ENCODE measurements around the gene CCDC107. TPM values are rescaled to one million over a fixed set of nuclear protein-coding genes. Genes with fewer than 3 reads are reported as not detected.
A peak's percentile ranks its signal among the peaks of the same experiment; 100 is the strongest.

The CCDC107 gene
- total RNA-seq, 2 experiments from 2014 or later: 12.1 to 13.7 TPM

- no peaks in the 10 kb centered on the region for H3K4me1 Mint-ChIP-seq (ENCODE audit: low read depth)
- CTCF ChIA-PET: interaction anchor here (0.6 to 12.7 kb wide), 36 partner anchors 13 to 337 kb away, joined by 3 to 313 read pairs (median 5); partner anchors contain the start of genes ARHGEF39, CA9, CCDC107 and CREB3
- ATAC-seq (peak; percentile 98), DNase-seq (peak; percentile 75)
- peak; percentile 95 for TF ChIP-seq CTCF (IDR thresholded peaks at IDR 0.05)
- H3K4me3 Mint-ChIP-seq: no peak overlapping the region
- H3K27me3 Mint-ChIP-seq: no peaks in the 10 kb centered on the region
- H3K9me3 Mint-ChIP-seq: no peaks in the 10 kb centered on the region
- no peak overlapping the region for H3K27ac Mint-ChIP-seq
- H3K36me3 Mint-ChIP-seq (ENCODE audit: low read depth): peaks cover 17% of the 10 kb centered on the region
- POLR2A ChIA-PET: interaction anchor here (1.0 to 1.7 kb wide), 7 partner anchors 12 to 39 kb away, joined by 4 to 6 read pairs (median 4); partner anchors contain the start of genes ARHGEF39, CCDC107 and RMRP
- intact Hi-C loops (cut with micrococcal nuclease): no loop called here
Observed at GRCh38 chr9:35696520-35697215, 38.6 kb downstream of the CCDC107 start.

- Mint-ChIP-seq H3K9me3 (no peaks in the 10 kb centered on the region), H3K4me3 (no peak overlapping the region), H3K27me3 (no peaks in the 10 kb centered on the region), H3K4me1 (ENCODE audit: low read depth) (no peaks in the 10 kb centered on the region), H3K36me3 (ENCODE audit: low read depth) (peaks cover 17% of the 10 kb centered on the region), H3K27ac (no peak overlapping the region)
- ATAC-seq: no peak
- CTCF ChIA-PET: interaction anchor here (1.0 to 12.7 kb wide), 20 partner anchors 14 to 326 kb away, joined by 3 to 313 read pairs (median 10); partner anchors contain the start of genes ARHGEF39, CA9, CCDC107 and CREB3
- intact Hi-C loops (cut with micrococcal nuclease): no loop called here
- POLR2A ChIA-PET: interaction anchor here (0.5 to 1.7 kb wide), 3 partner anchors 19 to 37 kb away, joined by 3 to 5 read pairs (median 4); partner anchors contain the start of gene ARHGEF39
- TF ChIP-seq CTCF (IDR thresholded peaks at IDR 0.05): no peak
- DNase-seq: no peak
Observed at GRCh38 chr9:35697486-35697885, 39.4 kb downstream of the CCDC107 start.

DNA sequence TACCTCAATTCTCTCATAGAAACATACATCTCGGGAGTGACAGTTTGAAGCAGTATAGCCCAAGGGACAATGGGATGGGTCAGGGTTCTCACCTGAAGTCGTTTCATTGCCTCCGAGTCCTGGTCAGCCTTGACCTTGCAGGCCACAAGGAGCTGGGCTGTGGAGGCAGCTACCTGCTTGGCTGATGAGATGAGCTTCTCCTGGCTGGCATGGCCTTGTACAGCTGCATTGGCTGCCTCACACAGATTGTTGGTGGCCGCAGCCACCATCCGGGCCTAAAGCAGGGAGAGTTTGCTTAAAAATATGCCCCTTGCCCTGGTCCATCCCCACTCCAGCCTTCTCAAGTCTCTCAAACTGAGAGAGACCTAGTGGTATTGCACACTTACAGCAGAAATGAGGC is 40.1 kb downstream of the CCDC107 start:
- CTCF ChIA-PET: interaction anchor here (0.9 to 12.7 kb wide), 7 partner anchors 7 to 91 kb away, joined by 3 to 313 read pairs (median 106); partner anchors contain the start of genes ARHGEF39, CA9, CCDC107 and CREB3

DNA sequence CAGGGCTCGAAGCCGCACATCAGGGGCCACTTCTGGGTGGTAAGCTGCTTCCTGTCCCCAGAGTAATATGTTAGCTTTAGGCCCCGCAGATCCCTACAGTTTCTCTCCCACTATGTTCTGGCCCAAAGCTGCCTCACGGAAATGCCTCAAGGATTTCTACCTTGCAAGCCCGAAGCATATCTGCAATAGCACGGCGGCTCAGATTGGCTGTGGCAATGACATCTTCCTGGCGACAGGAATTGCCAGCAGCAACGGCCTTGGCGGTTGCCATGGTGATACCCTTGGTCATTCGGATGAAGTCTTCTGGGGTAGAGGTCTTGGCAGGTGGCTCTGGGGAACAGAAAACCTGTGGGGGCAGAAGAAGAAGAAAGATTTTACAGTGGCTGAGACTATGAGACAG is 41.9 kb downstream of the CCDC107 start:
- no peak for ATAC-seq
- no peak for TF ChIP-seq CTCF (IDR thresholded peaks at IDR 0.05)
- Mint-ChIP-seq H3K27me3 (no peaks in the 10 kb centered on the region), H3K27ac (no peak overlapping the region), H3K4me3 (no peak overlapping the region), H3K9me3 (no peaks in the 10 kb centered on the region), H3K36me3 (ENCODE audit: low read depth) (peaks cover 38% of the 10 kb centered on the region), H3K4me1 (ENCODE audit: low read depth) (no peaks in the 10 kb centered on the region)
- no peak for DNase-seq
- CTCF ChIA-PET: interaction anchor here (1.5 to 2.1 kb wide), 2 partner anchors 30 to 37 kb away, joined by 4 to 7 read pairs; no protein-coding TSS in a partner anchor
- POLR2A ChIA-PET: interaction anchor here (0.6 kb wide), 1 partner anchor 69 kb away, joined by 3 read pairs; no protein-coding TSS in a partner anchor
- intact Hi-C loops (cut with micrococcal nuclease): no loop called here

More for the DNA sequence above, 40.1 kb downstream of the CCDC107 start:
- no peaks in the 10 kb centered on the region for H3K27me3 Mint-ChIP-seq
- intact Hi-C loops (cut with micrococcal nuclease): no loop called here
- POLR2A ChIA-PET: interaction anchor here (0.7 kb wide), 1 partner anchor 86 kb away, joined by 3 read pairs; no protein-coding TSS in a partner anchor
- H3K9me3 Mint-ChIP-seq: no peaks in the 10 kb centered on the region
- no peaks in the 10 kb centered on the region for H3K4me1 Mint-ChIP-seq (ENCODE audit: low read depth)
- H3K4me3 Mint-ChIP-seq: no peak overlapping the region
- H3K36me3 Mint-ChIP-seq (ENCODE audit: low read depth): peaks cover 24% of the 10 kb centered on the region
- no peak for DNase-seq
- ATAC-seq: no peak
- TF ChIP-seq CTCF (IDR thresholded peaks at IDR 0.05): no peak
- no peak overlapping the region for H3K27ac Mint-ChIP-seq

DNA sequence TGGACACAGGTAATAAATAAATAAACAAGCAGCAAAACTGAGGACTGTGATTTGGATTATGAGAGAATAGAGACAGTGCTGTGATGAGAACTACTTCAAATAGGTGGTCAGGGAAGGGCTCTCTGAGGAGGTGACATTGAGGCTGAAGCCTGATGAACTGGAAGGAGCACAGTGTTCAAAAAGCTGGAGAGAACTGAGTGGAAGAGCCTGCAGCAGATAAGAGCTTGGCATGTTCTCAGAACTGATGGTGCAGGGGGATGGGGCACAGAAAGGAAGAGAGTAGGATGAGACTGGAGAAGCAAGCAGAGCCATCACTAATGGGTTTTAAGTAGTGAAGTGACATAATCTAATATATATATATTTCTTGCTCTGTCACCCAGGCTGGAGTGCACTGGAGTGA is 42.9 kb downstream of the CCDC107 start:
- no peaks in the 10 kb centered on the region for H3K27me3 Mint-ChIP-seq
- H3K4me3 Mint-ChIP-seq: no peak overlapping the region
- no peaks in the 10 kb centered on the region for H3K9me3 Mint-ChIP-seq
- ATAC-seq (no peak), DNase-seq (no peak)
- intact Hi-C loops (cut with micrococcal nuclease): no loop called here
- no peak overlapping the region for H3K27ac Mint-ChIP-seq
- H3K4me1 Mint-ChIP-seq (ENCODE audit: low read depth): no peaks in the 10 kb centered on the region
- no peak for TF ChIP-seq CTCF (IDR thresholded peaks at IDR 0.05)
- POLR2A ChIA-PET: interaction anchor here (0.6 to 1.2 kb wide), 2 partner anchors 21 to 68 kb away, joined by 3 read pairs; no protein-coding TSS in a partner anchor
- H3K36me3 Mint-ChIP-seq (ENCODE audit: low read depth): peaks cover 39% of the 10 kb centered on the region
- CTCF ChIA-PET: interaction anchor here (0.7 to 2.1 kb wide), 3 partner anchors 29 to 89 kb away, joined by 3 to 7 read pairs (median 4); no protein-coding TSS in a partner anchor

All from activated CD8-positive, alpha-beta T cell treated with anti-CD3 and anti-CD28 coated beads for 36 hours (primary cell).